ENCODE data around the gene TH. TPM values are rescaled to one million over a fixed set of nuclear protein-coding genes. Genes with fewer than 3 reads are reported as not detected.

The TH gene
- polyA plus RNA-seq, 4 donors: 0.58 to 2.0 (median 0.96) TPM

- DNase-seq (ENCODE audit: low read depth in 4 of 4, low spot score in 3 of 4): no peak
These were observed 8.1 kb downstream of the TH start for GRCh38 chr11:2163428-2163978.

GRCh38 chr11:2160736-2161259 is 10.8 kb downstream of the TH start, which contains the start of gene INS:
Gene INS (minus strand): TSS chr11:2161209. CDS start chr11:2160971, 238 bp downstream.
- DNase-seq (ENCODE audit: low read depth in 4 of 4, low spot score in 3 of 4): no peak

- no peak for DNase-seq (ENCODE audit: low read depth in 4 of 4, low spot score in 3 of 4)
These were observed 11.8 kb downstream of the TH start for GRCh38 chr11:2159536-2160413.

GRCh38 chr11:2158966-2159365 is 12.6 kb downstream of the TH start:
- no peak for DNase-seq (ENCODE audit: low read depth in 4 of 4, low spot score in 3 of 4)

GRCh38 chr11:2158296-2158737 is 13.3 kb downstream of the TH start:
- no peak for DNase-seq (ENCODE audit: low read depth in 4 of 4, low spot score in 3 of 4)

GRCh38 chr11:2157294-2158040 is 14.1 kb downstream of the TH start:
- no peak for DNase-seq (ENCODE audit: low read depth in 4 of 4, low spot score in 3 of 4)

- no peak for DNase-seq (ENCODE audit: low read depth in 4 of 4, low spot score in 3 of 4)
These were observed 15.0 kb downstream of the TH start for GRCh38 chr11:2156416-2157182.

GRCh38 chr11:2155511-2155910 is 16.1 kb downstream of the TH start:
- no peak for DNase-seq (ENCODE audit: low read depth in 4 of 4, low spot score in 3 of 4)

- no peak for DNase-seq (ENCODE audit: low read depth in 4 of 4, low spot score in 3 of 4)
These were observed 16.7 kb downstream of the TH start for GRCh38 chr11:2154889-2155288.

- DNase-seq (ENCODE audit: low read depth in 4 of 4, low spot score in 3 of 4): no peak
These were observed 17.4 kb downstream of the TH start for GRCh38 chr11:2154195-2154585.

- DNase-seq (ENCODE audit: low read depth in 4 of 4, low spot score in 3 of 4): no peak
These were observed 17.9 kb downstream of the TH start for GRCh38 chr11:2153581-2154194.

GRCh38 chr11:2151500-2152257 is 19.9 kb downstream of the TH start:
- peak; percentile 63 to 74 (median 69) for DNase-seq (ENCODE audit: low read depth in 4 of 4, low spot score in 3 of 4)

GRCh38 chr11:2149864-2150847 is 21.5 kb downstream of the TH start:
- DNase-seq (ENCODE audit: low read depth in 4 of 4, low spot score in 3 of 4): peak in 1 of 4 donors; percentile 70

GRCh38 chr11:2149460-2149859 is 22.2 kb downstream of the TH start:
- DNase-seq (ENCODE audit: low read depth in 4 of 4, low spot score in 3 of 4): no peak

- no peak for DNase-seq (ENCODE audit: low read depth in 4 of 4, low spot score in 3 of 4)
These were observed 23.0 kb downstream of the TH start for GRCh38 chr11:2148595-2148994.

GRCh38 chr11:2147391-2147790 is 24.2 kb downstream of the TH start:
- no peak for DNase-seq (ENCODE audit: low read depth in 4 of 4, low spot score in 3 of 4)

GRCh38 chr11:2146051-2146450 is 25.6 kb downstream of the TH start:
- DNase-seq (ENCODE audit: low read depth in 4 of 4, low spot score in 3 of 4): no peak
